HG03457 (cell line): ENCODE measurements around the gene DPH5.
"Not testable (repeated sequence)": the region's sequence is repeated elsewhere in the genome, so short reads cannot be mapped to it uniquely, and the experiment has no call there.

ENCODE experiments used
- ATAC-seq: cut with Tn5 transposase; IDR thresholded peaks from one replicate; pipeline ENCODE4 v1.9.1; 2021; ENCODE audit warnings: moderate number of reproducible peaks; ENCODE audit not compliant: unreplicated experiment

DPH5 gene

GRCh38 chr1:100989306-100990077, 36.1 kb downstream of the DPH5 start:
- ATAC-seq = no peak

- ATAC-seq = no peak
Observed at GRCh38 chr1:100988121-100988520, 37.5 kb downstream of the DPH5 start.

DNA sequence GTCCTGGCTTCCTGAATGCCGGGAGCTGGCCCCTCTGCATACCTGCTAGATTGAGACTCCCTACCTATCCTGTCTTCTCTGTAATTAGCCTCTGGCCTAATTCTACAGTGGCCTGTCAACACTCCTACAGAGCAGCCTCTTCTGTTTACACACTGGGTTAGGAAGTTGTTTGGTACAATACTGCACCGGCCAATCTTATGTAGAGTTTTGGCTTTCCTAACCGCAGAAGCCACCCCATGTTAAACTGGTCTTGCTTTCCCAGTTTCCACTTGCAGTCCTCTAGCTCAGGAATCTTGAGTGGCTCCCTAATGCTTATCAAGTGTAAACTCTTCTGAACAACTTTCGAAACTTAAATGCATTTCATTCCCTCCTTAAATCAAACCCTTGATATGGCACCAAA, 42.8 kb downstream of the DPH5 start:
- ATAC-seq = no peak

GRCh38 chr1:100979631-100980030, 46.0 kb downstream of the DPH5 start:
- ATAC-seq = no peak

DNA sequence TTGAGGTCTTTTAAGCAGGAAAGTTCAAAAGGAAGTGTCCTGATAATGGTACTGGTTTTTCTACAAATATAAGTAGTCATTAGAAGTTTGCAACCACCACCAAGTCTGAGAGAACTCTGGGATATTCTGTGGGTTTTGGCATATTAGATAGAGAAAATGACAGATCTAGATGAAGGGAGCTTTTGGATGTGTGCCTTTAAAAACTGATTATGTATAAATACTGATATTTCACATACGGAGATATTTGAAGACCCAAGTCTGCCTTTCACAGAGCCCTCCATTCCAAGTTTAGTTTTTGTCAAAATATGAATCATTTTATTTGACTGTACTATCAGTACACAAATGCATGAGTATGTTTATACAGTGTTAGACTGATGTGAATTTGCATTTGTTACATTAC, 48.6 kb downstream of the DPH5 start:
- ATAC-seq = no peak

- no peak for ATAC-seq
Observed at GRCh38 chr1:100972185-100972584, 53.4 kb downstream of the DPH5 start.

- no peak for ATAC-seq
Observed at GRCh38 chr1:100971021-100971420, 54.6 kb downstream of the DPH5 start.

DNA sequence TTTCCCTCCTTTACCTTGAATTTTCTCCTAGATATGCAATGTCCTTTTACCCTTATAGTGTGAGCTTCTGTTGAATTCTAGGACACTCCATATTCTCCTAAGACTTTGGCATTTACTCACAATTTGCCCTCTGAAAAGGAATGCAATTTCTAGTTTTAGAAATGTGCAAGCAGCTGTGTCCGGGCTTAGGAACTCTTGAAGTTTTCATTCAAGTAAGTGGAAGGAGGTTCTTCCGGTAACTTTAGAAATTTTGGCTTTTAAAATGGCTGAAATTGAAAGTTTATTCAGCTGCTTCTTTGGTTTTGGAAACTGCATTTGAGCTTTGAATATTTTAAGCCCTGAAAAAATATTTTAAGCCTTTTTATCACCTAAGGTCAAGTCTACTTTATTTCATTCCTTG, 56.3 kb downstream of the DPH5 start:
- no peak for ATAC-seq

GRCh38 chr1:100968621-100969020, 57.0 kb downstream of the DPH5 start:
- ATAC-seq = no peak

DNA sequence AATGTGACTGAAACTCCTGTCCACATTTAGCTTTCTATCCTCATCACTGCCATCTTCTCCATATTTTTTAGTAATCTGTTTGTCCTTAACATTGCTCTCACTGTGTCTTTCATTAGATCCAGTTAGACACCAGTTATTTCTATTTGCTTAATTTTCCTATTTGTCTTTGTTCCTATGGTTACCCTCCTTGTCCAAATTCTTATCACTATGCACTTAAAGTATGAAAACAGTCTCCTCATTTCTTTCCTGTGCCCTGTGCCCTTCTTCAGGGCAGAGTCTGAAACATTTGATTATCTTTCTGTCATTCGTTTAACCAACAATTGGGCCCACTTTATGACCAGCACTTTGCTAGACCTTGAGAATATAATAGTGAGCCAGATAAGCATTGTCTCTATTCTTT, 65.5 kb downstream of the DPH5 start:
- ATAC-seq = no peak

- ATAC-seq = no peak
Observed at GRCh38 chr1:100959502-100960060, 66.0 kb downstream of the DPH5 start.

GRCh38 chr1:100955322-100955721, 70.3 kb downstream of the DPH5 start:
- ATAC-seq = no peak

DNA sequence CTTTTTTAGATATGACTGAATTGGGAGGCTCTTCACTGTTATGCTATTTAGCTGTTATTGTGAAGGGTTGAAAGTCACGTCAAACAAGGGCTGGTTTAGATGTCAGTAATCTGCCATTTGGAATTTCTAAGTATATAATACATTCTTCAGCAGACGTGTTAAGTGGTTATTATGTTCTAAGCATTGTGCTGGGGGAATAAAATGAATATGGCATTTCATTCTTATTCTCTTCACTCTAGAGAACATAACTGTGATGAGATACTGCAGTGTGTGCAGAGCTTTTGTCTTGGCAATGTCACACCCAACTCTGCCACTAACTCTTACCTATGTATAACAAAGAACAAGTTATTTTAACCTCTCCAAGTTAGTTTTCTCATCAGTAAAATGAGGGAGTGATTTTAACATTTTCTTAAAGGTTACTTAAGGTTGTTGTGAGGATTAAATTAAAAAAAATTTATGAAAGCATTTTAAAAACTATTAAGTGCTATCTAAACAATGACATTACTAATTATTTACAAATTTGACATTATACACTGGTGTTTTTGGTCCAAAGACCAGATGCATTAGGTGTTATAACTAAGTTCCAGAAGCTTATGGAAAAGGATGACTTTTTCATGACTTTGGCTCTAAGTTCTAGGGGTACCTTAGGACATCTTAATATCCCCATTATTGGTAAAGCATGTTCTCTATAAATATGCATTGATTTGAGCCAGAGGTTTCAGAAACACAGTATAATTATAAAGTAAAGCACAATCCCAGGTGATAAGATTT, 71.4 kb downstream of the DPH5 start:
- no peak for ATAC-seq

- ATAC-seq = not testable (repeated sequence)
Observed at GRCh38 chr1:100952970-100953369, 72.6 kb downstream of the DPH5 start.

DNA sequence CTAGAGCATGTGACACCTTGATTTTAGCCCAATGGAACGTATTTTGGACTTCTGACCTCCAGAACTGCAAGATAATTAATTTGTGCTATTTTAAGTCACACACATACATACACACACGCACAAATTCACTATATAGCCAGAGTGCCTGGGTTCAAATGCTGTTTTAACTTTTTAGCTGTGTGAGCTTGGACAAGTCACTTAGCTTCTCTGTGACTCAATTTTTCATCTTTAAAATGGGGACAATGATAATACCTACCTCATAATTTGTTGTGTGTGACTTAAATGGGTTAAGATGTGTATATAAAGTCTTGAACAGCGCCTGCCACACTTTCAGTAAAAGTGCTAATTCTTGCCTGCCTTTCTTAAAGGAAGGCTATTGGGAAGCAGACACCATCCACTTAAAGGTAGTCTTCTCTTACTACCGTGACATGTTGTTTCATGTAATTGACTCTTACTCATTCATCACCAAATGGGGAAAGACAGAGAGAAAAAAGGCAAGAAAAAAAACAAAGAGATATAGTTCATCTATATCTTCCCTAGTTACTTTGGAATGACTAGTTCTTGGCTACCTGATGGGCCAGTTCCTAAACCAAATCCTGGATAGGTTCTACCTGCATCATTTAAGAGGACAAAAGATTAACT, 73.4 kb downstream of the DPH5 start:
- no peak for ATAC-seq

GRCh38 chr1:100950781-100951180, 74.8 kb downstream of the DPH5 start:
- no peak for ATAC-seq

- no peak for ATAC-seq
Observed at GRCh38 chr1:100950337-100950736, 75.2 kb downstream of the DPH5 start.

GRCh38 chr1:100949515-100950158, 75.9 kb downstream of the DPH5 start:
- ATAC-seq = peak; percentile 63

DNA sequence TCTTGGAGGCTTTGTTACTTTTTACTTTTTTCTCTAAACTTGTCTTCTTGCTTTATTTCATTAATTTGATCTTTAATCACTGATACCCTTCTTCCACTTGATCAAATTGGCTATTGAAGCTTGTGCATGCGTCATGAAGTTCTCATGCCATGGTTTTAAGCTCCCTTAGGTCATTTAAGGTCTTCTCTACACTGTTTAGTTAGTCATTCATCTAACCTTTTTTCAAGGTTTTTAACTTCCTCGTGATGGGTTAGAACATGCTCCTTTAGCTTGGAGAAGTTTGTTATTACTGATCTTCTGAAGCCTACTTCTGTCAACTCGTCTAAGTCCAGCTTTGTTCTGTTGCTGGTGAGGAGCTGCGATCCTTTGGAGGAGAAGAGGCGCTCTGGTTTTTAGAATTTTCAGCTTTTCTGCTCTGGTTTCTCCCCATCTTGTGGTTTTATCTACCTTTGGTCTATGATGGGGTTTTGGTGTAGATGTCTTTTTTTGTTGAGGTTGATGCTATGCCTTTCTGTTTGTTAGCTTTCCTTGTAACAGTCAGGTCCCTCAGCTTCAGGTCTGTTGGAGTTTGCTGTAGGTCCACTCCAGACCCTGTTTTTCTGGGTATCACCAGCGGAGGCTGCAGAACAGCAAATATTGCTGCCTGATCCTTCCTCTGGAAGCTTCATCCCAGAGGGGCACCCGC, 76.7 kb downstream of the DPH5 start:
- ATAC-seq = not testable (repeated sequence)

DNA sequence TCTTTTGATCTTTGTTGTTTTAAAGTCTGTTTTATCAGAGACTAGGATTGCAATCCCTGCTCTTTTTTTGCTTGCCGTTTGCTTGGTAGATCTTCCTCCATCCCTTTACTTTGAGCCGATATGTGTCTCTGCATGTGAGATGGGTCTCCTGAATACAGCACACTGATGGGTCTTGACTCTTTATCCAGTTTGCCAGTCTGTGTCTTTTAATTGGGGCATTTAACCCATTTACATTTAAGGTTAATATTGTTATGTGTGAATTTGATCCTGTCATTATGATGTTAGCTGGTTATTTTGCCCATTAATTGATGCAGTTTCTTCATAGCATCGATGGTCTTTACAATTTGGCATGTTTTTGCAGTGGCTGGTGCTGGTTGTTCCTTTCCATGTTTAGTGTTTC, 77.8 kb downstream of the DPH5 start:
- not testable (repeated sequence) for ATAC-seq
